Activated CD8-positive, alpha-beta memory T cell treated with anti-CD3 and anti-CD28 coated beads for 24 hours (primary cell): ENCODE measurements around the gene CDC42EP1.
"Not testable (repeated sequence)": the region's sequence is repeated elsewhere in the genome, so short reads cannot be mapped to it uniquely, and the experiment has no call there.

Experiments
- DNase-seq: peaks from one replicate; pipeline ENCODE4 v3.0.0-alpha.2; 2020

CDC42EP1 gene

DNA sequence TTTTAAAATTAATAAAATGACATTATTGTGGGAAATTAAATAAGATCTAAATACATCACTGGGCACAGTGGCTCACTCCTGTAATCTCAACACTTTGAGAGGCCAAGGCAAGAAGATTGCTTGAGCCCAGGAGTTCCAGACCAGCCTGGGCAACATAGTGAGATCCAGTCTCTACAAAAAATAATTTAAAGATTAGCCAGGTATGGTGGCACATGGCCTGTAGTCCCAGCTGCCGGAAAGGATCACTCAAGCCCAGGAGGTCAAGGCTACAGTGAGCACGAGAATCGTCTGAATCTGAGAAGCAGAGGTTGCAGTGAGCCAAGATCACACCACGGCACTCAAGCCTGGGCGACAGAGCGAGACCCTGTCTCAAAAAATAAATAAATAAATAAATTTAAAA is 25.1 kb upstream of the CDC42EP1 start:
- DNase-seq, result no peak

- DNase-seq, result peak; percentile 95
Measured at GRCh38 chr22:37538590-37539357, 21.5 kb upstream of the CDC42EP1 start.

DNA sequence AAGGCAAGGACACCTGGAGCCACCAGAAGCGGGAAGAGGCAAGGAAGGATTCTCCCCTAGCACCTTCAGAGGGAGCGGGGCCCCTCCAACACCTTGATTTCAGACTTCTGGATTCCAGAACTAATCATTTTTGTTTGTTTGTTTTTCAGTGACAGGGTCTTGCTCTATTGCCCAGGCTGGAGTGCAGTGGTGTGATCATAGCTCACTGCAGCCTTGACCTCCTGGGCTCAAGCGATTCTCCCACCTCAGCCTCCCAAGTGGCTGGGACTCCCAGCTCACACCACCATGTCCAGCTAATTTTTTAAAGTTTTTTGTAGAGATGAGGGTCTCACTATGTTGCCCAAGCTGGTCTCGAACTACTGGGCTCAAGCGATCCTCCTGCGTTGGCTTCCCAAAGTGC is 20.5 kb upstream of the CDC42EP1 start:
- not testable (repeated sequence) for DNase-seq

DNA sequence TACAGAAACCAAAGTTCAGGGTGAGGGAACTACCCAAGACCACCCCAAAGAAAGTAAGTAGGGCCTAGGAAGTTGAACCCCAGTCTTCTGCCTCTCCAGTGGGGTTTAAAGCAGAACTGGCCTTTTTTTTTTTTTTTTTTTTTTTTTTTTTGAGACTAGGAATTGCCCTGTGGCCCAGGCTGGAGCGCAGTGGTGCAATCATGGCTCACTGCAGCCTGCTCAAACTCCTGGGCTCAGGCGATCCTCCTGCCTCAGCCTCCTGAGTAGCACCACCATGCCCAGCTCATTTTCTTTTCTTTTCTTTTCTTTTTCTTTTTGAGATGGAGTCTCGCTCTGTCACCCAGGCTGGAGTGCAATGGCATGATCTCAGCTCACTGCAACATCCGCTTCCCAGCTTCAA is 17.9 kb upstream of the CDC42EP1 start:
- DNase-seq, result not testable (repeated sequence)

DNA sequence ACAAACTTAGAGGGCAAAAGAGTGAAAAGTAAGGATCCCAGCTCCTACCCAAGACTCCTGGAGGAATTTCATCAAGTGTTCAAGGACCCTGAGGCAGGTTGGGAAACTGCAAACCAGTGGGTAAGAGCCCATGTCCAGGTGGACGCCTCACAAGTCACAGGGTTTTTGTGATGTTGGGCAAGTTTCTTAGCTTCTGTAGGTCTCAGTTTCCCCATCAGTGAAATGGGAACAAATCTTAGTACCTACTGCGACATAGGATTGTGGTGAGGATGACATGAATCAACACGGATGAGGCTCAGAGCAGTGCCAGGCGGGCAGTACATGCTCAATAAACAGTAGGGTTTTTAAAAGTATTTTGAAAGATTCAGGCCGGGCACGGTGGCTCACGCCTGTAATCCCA is 17.3 kb upstream of the CDC42EP1 start:
- no peak for DNase-seq

DNA sequence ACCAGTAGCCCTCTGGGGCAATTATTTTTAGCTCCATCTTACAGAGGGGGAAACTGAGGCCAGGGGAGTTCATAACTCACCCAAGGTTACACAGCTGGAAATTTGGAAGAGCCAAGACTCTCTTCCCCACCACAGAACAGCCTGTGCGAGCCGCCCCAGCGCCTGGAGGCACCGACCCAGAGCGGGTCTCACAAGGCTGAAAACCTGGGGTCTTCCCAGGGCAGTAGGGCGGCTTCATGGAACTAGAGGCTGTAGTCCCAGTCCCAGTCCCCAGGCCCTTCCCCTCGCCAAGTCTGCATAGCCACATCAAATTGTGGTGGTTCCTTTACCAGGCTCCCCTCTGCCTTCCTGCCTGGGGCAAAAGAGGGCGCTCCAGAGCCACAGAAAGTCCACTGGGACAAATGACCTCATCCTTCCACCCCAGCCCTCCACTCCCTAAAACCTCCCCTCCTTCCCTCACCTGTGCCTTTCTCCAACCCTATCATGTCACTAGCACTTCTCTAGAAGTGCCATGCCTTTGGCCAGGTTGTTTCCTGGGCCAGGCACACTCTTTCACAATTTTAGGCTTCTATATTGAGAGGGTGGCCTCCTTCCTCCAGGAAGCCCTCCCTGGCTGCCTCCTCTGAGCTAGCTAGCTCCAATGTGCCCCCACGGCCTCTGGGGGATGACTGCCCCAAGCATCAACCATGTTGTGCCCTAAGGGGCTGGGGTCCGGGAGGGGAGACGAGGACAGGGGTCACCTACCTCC is 15.2 kb upstream of the CDC42EP1 start:
- DNase-seq, result peak; percentile 78

GRCh38 chr22:37545703-37546436 is 14.4 kb upstream of the CDC42EP1 start:
- DNase-seq, result no peak

- no peak for DNase-seq
Measured at GRCh38 chr22:37546437-37547250, 13.6 kb upstream of the CDC42EP1 start.

GRCh38 chr22:37547251-37547741 is 13.0 kb upstream of the CDC42EP1 start:
- DNase-seq, result no peak

DNA sequence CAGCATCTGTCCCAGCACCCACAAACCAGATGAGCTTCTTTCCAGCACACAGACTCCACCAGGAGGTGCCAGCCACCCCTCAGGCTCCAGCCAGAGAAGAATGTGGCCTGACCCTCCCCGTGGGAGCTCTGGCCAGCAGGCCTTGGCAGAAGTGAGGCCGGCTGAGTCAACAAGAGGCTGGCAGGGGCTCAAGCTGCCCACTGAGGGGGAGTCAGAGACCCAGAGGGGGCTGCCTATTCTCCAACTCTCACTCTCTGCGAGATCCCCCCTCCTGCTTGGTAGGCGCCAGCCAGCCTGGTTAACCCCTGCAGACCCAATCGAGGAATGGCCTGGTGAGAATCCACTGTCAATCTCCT is 10.6 kb upstream of the CDC42EP1 start:
- DNase-seq, result no peak

GRCh38 chr22:37550921-37551320 is 9.4 kb upstream of the CDC42EP1 start:
- DNase-seq, result not testable (repeated sequence)

DNA sequence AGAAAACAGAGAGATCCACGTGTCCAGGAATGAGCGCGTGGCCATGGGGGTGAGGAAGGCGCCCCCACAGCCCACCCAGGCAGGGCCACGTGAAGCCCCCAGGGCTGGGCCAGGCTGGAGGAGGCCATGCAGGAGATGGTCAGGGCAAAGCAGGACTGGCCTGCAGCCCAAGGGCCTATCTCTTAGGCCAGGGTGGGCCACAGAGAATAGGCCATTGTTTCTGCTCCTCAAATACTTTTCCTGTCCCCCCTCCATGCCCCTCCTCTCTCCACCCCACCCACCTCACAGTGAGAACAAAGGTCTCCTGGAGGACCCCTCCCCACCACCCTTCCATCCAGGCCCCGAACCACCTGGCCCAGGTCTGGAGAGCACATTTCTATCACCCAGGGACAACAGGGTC is 8.3 kb upstream of the CDC42EP1 start:
- no peak for DNase-seq

DNA sequence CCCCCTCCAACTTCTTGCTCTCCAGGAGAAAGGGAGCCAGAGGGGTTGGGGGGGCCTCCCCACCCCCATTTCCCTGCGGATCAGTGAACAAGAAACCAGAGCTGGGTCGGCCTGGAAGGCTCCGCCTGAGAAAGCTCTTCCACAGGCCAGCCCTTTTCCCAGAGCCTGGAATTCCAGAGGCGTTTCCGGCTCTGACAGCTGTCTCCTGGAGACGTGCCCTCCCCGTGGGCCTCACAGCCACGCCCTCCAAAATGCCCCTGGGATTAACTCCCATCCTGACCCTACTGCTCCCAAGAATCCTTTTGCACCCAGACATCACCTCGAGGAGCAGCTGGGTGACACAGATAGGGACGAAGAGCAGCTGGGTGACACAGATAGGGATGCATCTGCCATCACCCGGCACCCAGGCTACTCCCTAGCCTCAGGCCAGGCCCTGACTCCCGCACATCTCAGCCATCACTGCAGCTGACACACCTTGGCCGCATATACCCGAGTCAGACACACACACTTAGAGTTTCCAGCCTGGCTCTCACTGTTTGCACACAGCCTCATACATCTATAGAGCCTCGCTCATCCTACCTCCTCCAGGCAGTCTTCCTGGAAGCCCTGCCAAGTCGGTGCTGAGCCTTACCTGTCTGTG is 7.6 kb upstream of the CDC42EP1 start:
- no peak for DNase-seq

GRCh38 chr22:37553725-37554124 is 6.6 kb upstream of the CDC42EP1 start:
- no peak for DNase-seq

GRCh38 chr22:37555029-37555428 is 5.3 kb upstream of the CDC42EP1 start:
- DNase-seq, result no peak

DNA sequence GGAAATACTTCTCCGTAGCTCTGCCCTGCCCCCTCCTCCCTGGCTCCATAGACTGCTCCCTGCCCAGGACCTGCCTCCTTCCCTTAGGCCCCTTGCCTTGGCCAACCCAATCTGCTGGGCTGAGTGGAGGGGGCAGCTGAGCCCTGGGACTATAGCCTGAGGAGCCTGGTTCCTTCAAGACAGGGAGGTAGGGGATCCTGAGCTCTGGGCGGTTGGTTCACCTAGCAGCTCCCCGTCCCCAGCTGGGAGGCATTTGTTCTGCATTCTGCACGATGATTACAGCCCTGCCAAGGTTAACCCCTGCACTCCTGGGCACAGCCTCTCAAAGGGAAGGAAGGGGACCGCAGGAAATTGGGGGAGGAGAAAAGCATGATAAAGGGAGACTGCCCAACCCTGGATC is 3.6 kb upstream of the CDC42EP1 start:
- no peak for DNase-seq

GRCh38 chr22:37557321-37558001 is 2.8 kb upstream of the CDC42EP1 start:
- DNase-seq, result no peak

DNA sequence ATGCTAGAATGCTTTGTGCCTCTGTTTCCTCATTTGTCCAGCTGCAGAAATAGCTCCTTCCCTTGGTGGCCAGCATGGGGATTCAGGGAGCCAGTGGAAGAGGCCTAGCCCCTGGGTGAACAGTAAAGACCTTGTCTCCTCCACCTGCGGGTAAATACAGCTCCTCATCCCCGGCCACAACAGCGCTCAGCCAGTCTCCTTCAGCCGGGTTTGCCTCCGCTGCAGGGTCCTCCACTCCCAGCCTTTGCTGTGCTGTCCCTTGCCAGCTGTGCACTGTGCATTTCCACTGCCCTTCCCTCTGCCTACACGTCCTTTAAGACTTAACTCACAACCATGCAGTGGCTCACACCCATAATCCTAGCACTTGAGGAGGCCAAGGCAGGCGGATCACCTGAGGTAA is 1.5 kb upstream of the CDC42EP1 start:
- no peak for DNase-seq

GRCh38 chr22:37559521-37559900 is 769 bp upstream of the CDC42EP1 start:
- DNase-seq, result no peak

GRCh38 chr22:37560608-37561211 is 430 bp downstream of the CDC42EP1 start:
- DNase-seq, result no peak
